Smooth muscle cell of the coronary artery (primary cell): ENCODE results near the gene AADACL3. TPM values are rescaled to one million over a fixed set of nuclear protein-coding genes. Genes with fewer than 3 reads are reported as not detected.

Experiments
- total RNA-seq: library from RNA; depleted of rRNA; stranded (reverse); fragments of >200 nt; gene quantifications from 2 replicates; pipeline ENCODE4 v1.2.3, GENCODE V29; 2014; ENCODE audit warnings: low replicate concordance

The AADACL3 gene, protein sequence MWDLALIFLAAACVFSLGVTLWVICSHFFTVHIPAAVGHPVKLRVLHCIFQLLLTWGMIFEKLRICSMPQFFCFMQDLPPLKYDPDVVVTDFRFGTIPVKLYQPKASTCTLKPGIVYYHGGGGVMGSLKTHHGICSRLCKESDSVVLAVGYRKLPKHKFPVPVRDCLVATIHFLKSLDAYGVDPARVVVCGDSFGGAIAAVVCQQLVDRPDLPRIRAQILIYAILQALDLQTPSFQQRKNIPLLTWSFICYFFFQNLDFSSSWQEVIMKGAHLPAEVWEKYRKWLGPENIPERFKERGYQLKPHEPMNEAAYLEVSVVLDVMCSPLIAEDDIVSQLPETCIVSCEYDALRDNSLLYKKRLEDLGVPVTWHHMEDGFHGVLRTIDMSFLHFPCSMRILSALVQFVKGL
- not detected in 2 replicates for total RNA-seq

DNA sequence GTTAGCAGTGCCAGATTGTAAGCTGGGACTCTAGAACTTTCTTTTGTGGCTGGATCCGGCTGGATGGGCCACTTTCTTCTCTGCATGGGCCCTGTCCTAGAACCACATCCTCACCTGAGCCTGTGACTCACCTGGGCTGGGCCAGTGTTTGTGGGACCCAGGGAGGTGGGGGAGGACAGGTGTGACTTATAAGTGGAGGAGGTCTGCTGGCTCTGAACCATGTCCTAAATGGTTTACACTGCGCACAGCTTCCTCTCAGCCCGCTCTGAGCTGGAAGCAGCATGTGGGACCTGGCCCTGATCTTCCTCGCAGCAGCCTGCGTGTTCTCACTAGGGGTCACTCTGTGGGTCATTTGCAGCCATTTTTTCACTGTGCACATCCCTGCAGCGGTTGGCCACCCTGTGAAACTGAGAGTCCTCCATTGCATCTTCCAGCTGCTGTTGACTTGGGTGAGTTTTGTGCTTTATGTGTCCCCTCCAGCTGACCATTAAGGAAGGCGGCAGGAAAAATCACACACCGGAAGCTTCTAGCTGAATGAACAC is at the start of gene AADACL3:
Gene AADACL3, plus strand, starts transcription at position 215 of the 542 bp plus-strand sequence. Its CDS starts 67 bp downstream, at position 282.

DNA sequence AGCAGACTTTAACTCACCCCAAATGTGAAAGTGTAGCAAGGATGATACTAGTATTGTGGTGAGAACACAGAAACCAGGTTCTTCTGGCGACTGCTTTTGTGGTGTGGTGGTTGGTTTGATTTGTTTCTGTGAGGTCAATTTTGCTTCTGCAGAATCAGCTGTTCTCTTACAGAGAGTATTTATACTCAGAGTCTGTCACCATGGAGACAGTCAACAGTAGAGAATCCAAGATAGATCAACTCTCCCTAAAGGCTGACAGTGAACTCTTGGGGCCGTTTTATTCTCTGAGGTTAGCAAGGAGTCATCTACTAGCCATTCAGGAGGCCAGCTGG is 30.0 kb downstream of the AADACL3 start, which contains the start of gene CFAP107:
Gene CFAP107, plus strand, starts transcription at position 209 of the 332 bp plus-strand sequence. CDS start 231 bp downstream, outside the sequence.

DNA sequence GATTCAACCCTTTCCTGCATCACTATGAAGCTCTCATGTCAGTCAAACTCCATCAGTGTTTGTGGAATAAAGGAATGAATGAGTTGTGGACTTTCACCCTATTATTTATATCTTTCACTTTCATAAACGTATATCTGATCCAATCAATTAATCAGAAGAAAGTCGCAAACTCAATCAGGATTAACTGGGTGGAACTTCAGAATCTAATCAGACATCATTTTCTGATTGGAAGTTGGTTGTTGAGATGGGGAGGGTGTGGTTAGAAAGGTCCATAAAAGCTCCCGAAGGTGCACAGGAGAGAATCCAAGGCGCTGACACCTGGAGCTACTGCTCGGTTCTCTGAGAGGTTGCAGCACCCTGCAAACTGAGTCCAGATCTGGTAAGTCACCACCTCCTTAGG is 57.5 kb downstream of the AADACL3 start, which contains the start of gene PRAMEF12:
Gene PRAMEF12, plus strand, starts transcription at position 301 of the 400 bp plus-strand sequence. CDS start 1,130 bp downstream, outside the sequence.

Other genes starting within 250 kb of the AADACL3 start
- 31.7 and 446 TPM in 2 replicates for gene DHRS3, start 97.9 kb upstream of the AADACL3 start, total RNA-seq
- gene AADACL4, start 72.0 kb upstream of the AADACL3 start, total RNA-seq: not detected in 2 replicates
- not detected in 2 replicates for gene CFAP107, start 30.1 kb downstream of the AADACL3 start, total RNA-seq
- gene PRAMEF12, start 57.6 kb downstream of the AADACL3 start, total RNA-seq: not detected in 2 replicates
- not detected in 2 replicates for gene PRAMEF1, start 75.3 kb downstream of the AADACL3 start, total RNA-seq
- not detected in 2 replicates for gene PRAMEF11, start 115.3 kb downstream of the AADACL3 start, total RNA-seq
- not detected in 2 replicates for gene HNRNPCL1, start 132.6 kb downstream of the AADACL3 start, total RNA-seq
- not detected in 2 replicates for gene PRAMEF2, start 141.0 kb downstream of the AADACL3 start, total RNA-seq
- gene PRAMEF4, start 170.1 kb downstream of the AADACL3 start, total RNA-seq: not detected in 2 replicates
- gene PRAMEF10, start 182.2 kb downstream of the AADACL3 start, total RNA-seq: not detected in 2 replicates
- not detected in 2 replicates for gene PRAMEF7, start 200.5 kb downstream of the AADACL3 start, total RNA-seq
- not detected in 2 replicates for gene PRAMEF6, start 231.5 kb downstream of the AADACL3 start, total RNA-seq